Pancreas (tissue), 10 donors: ENCODE results near the gene TMEM151B. TPM values are rescaled to one million over a fixed set of nuclear protein-coding genes. Genes with fewer than 3 reads are reported as not detected.
A peak's percentile ranks its signal among the peaks of the same experiment; 100 is the strongest.

Source experiments
- ATAC-seq, 4 donors: fragments of 200-7000 bp; cut with Tn5 transposase; one replicate each; pipeline versions ENCODE4 v1.8.0 to v1.9.1; 2020; ENCODE audit warnings: mild to moderate bottlenecking in 4 of 4, moderate library complexity in 4 of 4
- DNase-seq, 6 donors: peaks; one replicate each; pipeline ENCODE4 v3.0.0-alpha.2; 2020
- FAIRE-seq: peaks from 2 replicates; lab custom pipeline; 2012; peaks lifted over from hg19 to GRCh38; lab: Jason Lieb, UNC
- H3K27ac ChIP-seq, 4 donors: fragments of 200-600 bp; sonication (generic); 1 replicate in 3 of 4; 2 replicates in 1 of 4; pipeline versions ENCODE4 v1.5.0 to v1.8.0; 2020
- H3K27me3 ChIP-seq, 4 donors: fragments of 200-600 bp; one replicate each; pipeline ENCODE4 v1.8.0; 2021
- H3K36me3 ChIP-seq, 3 donors: fragments of 200-600 bp; sonication (generic) in 1 of 3; one replicate each; pipeline versions ENCODE4 v1.5.0 to v1.8.0; 2020 to 2021
- H3K4me1 ChIP-seq, 3 donors: fragments of 200-600 bp; one replicate each; pipeline ENCODE4 v1.8.0; 2021
- H3K4me3 ChIP-seq, 4 donors: fragments of 200-600 bp; sonication (generic) in 2 of 4; one replicate each; pipeline versions ENCODE4 v1.5.0 to v1.8.0; 2020 to 2021
- H3K9me3 ChIP-seq, 4 donors: fragments of 200-600 bp; one replicate each; pipeline ENCODE4 v1.8.0; 2021
- CTCF ChIP-seq, 4 donors: fragments of 200-600 bp; sonication (generic) in 3 of 4; IDR thresholded peaks; one replicate each; pipeline versions ENCODE4 v1.5.0 to v1.8.0; 2021; ENCODE audit warnings: antibody characterized with exemption in 4 of 4
- WGBS, 2 donors: extraction: QIAGEN DNeasy Blood & Tissue Kit; methylation state at CpG; one replicate each; pipeline ENCODE4 v1.1.7; 2013; 5-methylcytosine and 5-hydroxymethylcytosine counted together
- intact Hi-C, 3 donors: fragments of 100-400 bp; cut with DNase I; formaldehyde crosslinking; loops; one replicate each; pipeline versions ENCODE4 v1.11.1 to v1.14.2; 2022
- polyA plus RNA-seq, 2 donors: library from polyadenylated mRNA; stranded (reverse); fragments of 200-250 nt; gene quantifications; one replicate each; pipeline ENCODE4 v1.2.3, GENCODE V29; 2013
- total RNA-seq, 6 donors: library from RNA; stranded (reverse); fragmentation: NEBNext Ultra II Directional in 4 of 6; extraction: Animal tissue kit (Norgen Biotek cat#: 25700) in 4 of 6; gene quantifications; one replicate each; pipeline versions ENCODE4 v1.2.1 to v1.2.4, GENCODE V29; 2021 to 2023
- donor health status: healthy with polysubstance abuse.
- donor health status: DM: no; HTN: no; CAD: no; lungs with moderate emphysema.
- donor health status: DM: no; HTN: no; CAD: no.
- donor health status: control.
- donor health status: control.
- donor health status: Bipolar disorder and iron deficiency.
- donor health status: DM: yes; HTN: yes; CAD: no.
- donor health status: DM: no; HTN: no; CAD: no.
- donor health status: DM: no; HTN: no; CAD: no.
- donor health status: DM: yes; HTN: yes; CAD: no.

Gene TMEM151B
- total and polyA plus RNA-seq, 8 donors = 0.06 to 0.65 (median 0.12) TPM; not detected in 2

- DNase-seq = no peak
- Histone ChIP-seq H3K27me3 (no peaks in the 10 kb centered on the region), H3K9me3 (no peaks in the 10 kb centered on the region), H3K4me1 (peaks cover 0 to 28% (median 4%) of the 10 kb centered on the region in 3 donors), H3K27ac (no peak overlapping the region), H3K4me3 (no peak overlapping the region), H3K36me3 (peaks cover 0 to 3% (median 0%) of the 10 kb centered on the region in 3 donors)
- intact Hi-C loops = no loop called here
- 86 to 87% methylated on average over 6 of the region's 6 CpGs for WGBS, 2 donors
- TF ChIP-seq CTCF (IDR thresholded peaks at IDR 0.05) = no peak
- FAIRE-seq = no peak
- ATAC-seq = no peak
Observed at GRCh38 chr6:44260451-44261297, 9.6 kb upstream of the TMEM151B start.

DNA sequence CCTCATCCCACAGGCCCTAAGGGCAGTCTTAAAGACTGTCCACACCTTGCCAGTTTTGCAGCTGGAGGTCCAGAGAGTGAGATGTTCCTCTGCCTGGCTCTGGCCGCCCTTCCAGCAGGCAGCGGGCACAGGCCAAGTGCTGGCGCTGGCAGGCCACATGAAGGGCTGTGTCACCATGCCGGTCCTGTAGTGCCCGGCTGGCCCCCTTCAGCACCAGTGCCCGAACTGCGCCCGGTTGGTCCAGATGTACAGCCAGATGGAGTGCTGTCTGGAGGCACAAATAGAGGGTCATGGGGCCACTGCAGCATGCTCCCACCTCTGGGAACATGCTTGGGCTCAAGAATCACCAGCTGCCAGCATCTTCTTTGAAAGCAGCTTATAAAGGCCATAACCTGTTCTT is 8.7 kb upstream of the TMEM151B start:
- H3K27ac ChIP-seq = no peak overlapping the region
- no peak for TF ChIP-seq CTCF (IDR thresholded peaks at IDR 0.05)
- FAIRE-seq (no peak), ATAC-seq (no peak), DNase-seq (peak in 1 of 6 donors; percentile 17)
- intact Hi-C loops = no loop called here
- no peak overlapping the region for H3K4me3 ChIP-seq
- peaks cover 0 to 3% (median 0%) of the 10 kb centered on the region in 3 donors for H3K36me3 ChIP-seq
- 86 to 94% methylated on average over 8 of the region's 8 CpGs for WGBS, 2 donors
- H3K4me1 ChIP-seq = peaks cover 0 to 24% (median 4%) of the 10 kb centered on the region in 3 donors
- no peaks in the 10 kb centered on the region for H3K27me3 ChIP-seq
- H3K9me3 ChIP-seq = no peaks in the 10 kb centered on the region

GRCh38 chr6:44262467-44263353 is 7.5 kb upstream of the TMEM151B start:
- Histone ChIP-seq H3K36me3 (peaks cover 0 to 3% (median 0%) of the 10 kb centered on the region in 3 donors), H3K27me3 (no peaks in the 10 kb centered on the region), H3K9me3 (no peaks in the 10 kb centered on the region), H3K4me3 (peak overlapping the region in 2 of 4 donors; percentile 1 to 93), H3K27ac (peak overlapping the region in 2 of 4 donors; percentile 81 to 87), H3K4me1 (peaks cover 0 to 23% (median 4%) of the 10 kb centered on the region in 3 donors)
- DNase-seq = no peak
- intact Hi-C loops = no loop called here
- 58 to 67% methylated on average over 7 of the region's 7 CpGs for WGBS, 2 donors
- ATAC-seq = no peak
- TF ChIP-seq CTCF (IDR thresholded peaks at IDR 0.05) = no peak
- FAIRE-seq = no peak

DNA sequence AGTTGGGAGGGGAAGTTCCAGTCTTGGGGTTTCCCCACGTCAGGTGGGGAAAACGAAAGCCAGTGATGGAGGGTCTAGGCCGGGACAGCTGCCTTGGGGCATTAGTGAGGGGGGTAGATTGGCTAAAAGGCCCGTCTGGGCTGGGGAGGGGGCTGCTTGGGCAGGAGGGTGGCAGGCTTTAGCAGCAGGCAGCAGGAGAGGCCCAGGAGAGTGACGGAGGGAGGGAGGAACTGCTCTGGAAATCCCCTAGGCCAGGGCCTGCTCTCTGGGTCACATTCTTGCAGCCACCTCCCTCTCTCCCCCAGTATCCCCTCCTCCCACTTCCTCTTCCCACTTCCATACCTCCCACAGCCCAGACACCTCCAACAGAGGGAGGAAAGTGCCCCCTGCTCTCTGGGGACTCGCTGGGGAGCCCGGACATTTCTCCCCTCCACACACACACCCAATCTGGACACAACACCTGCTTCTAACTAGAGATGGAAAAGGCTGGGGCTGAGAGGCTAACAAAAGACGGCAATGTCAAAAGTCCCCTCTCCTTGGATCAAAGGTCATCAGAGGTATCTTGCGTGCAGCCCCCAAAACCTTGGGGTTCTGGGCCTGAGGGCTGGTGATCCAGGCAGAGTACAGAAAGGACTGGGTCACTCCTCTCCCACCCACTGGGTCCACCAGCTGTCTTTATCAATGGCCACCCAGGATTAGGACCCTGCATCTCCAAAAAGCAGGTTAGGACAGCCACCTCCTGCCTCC is 6.7 kb upstream of the TMEM151B start:
- intact Hi-C loops = no loop called here
- H3K27ac ChIP-seq = peak overlapping the region in 2 of 4 donors; percentile 81 to 87
- 45 to 51% methylated on average over 9 of the region's 9 CpGs for WGBS, 2 donors
- TF ChIP-seq CTCF (IDR thresholded peaks at IDR 0.05) = no peak
- no peaks in the 10 kb centered on the region for H3K9me3 ChIP-seq
- ATAC-seq = peak in 3 of 4 donors; percentile 12 to 51 (median 34)
- peaks cover 0 to 21% (median 4%) of the 10 kb centered on the region in 3 donors for H3K4me1 ChIP-seq
- H3K4me3 ChIP-seq = peak overlapping the region in 3 of 4 donors; percentile 45 to 93 (median 72)
- peak in 2 of 6 donors; percentile 51 to 64 for DNase-seq
- FAIRE-seq = no peak
- no peaks in the 10 kb centered on the region for H3K27me3 ChIP-seq
- peaks cover 0 to 3% (median 0%) of the 10 kb centered on the region in 3 donors for H3K36me3 ChIP-seq
